ENCODE measurements around the gene LNX2.

GRCh38 chr13:27523346-27524073 lies 96.8 kb downstream of the LNX2 start:
- TF ChIP-seq CTCF (IDR thresholded peaks at IDR 0.05; ENCODE audit: low read length) (no peak), EZH2 (IDR thresholded peaks at IDR 0.05; ENCODE audit: borderline replicate concordance, low read length) (no peak)
